Measurements from ENCODE around the gene SMARCA4. TPM values are rescaled to one million over a fixed set of nuclear protein-coding genes. Genes with fewer than 3 reads are reported as not detected.

SMARCA4 gene
- total and polyA plus RNA-seq, 7 donors = 22.5 to 73.9 (median 39.1) TPM

DNA sequence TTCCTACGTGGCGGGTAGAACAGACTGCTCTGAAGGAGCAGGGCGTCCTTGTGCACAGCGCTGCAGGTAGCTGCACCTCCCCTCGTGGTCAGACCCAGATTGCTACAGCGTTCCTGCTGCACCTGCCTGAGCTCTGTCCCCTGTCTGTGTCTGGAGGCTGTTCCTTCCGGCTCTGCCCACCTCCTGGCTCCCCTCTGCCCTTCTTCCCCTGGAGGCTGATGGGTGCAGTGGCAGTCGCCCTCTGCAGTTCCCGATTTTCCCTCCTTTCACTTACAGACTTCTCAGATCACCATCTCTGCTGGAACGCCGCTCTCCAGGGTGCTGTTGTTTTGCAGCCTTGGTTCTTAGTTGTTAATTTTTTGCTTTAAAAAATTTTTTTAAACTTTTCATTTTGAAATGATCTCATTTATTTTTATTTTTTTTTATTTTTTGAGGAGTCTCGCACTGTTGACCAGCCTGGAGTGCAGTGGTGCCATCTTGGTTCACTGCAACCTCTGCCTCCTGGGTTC is 53.6 kb downstream of the SMARCA4 start:
- no peak for DNase-seq
- H3K4me3 ChIP-seq = no peak overlapping the region
- H3K27me3 ChIP-seq = no peaks in the 10 kb centered on the region
- WGBS, 2 donors = 93 to 96% methylated on average over 12 of the region's 12 CpGs
- H3K27ac ChIP-seq = no peak overlapping the region
- peaks cover 11 to 100% (median 63%) of the 10 kb centered on the region in 4 donors for H3K36me3 ChIP-seq
- H3K4me1 ChIP-seq = no peaks in the 10 kb centered on the region
- TF ChIP-seq EP300 (IDR thresholded peaks at IDR 0.05) (no peak), POLR2A (IDR thresholded peaks at IDR 0.05) (no peak), POLR2AphosphoS5 (IDR thresholded peaks at IDR 0.05) (no peak)
- TF ChIP-seq, protein P1, sequence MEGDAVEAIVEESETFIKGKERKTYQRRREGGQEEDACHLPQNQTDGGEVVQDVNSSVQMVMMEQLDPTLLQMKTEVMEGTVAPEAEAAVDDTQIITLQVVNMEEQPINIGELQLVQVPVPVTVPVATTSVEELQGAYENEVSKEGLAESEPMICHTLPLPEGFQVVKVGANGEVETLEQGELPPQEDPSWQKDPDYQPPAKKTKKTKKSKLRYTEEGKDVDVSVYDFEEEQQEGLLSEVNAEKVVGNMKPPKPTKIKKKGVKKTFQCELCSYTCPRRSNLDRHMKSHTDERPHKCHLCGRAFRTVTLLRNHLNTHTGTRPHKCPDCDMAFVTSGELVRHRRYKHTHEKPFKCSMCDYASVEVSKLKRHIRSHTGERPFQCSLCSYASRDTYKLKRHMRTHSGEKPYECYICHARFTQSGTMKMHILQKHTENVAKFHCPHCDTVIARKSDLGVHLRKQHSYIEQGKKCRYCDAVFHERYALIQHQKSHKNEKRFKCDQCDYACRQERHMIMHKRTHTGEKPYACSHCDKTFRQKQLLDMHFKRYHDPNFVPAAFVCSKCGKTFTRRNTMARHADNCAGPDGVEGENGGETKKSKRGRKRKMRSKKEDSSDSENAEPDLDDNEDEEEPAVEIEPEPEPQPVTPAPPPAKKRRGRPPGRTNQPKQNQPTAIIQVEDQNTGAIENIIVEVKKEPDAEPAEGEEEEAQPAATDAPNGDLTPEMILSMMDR (IDR thresholded peaks at IDR 0.05) = no peak
- intact Hi-C loops (cut with DNase I) = no loop called here
- H3K9me3 ChIP-seq = no peaks in the 10 kb centered on the region

DNA sequence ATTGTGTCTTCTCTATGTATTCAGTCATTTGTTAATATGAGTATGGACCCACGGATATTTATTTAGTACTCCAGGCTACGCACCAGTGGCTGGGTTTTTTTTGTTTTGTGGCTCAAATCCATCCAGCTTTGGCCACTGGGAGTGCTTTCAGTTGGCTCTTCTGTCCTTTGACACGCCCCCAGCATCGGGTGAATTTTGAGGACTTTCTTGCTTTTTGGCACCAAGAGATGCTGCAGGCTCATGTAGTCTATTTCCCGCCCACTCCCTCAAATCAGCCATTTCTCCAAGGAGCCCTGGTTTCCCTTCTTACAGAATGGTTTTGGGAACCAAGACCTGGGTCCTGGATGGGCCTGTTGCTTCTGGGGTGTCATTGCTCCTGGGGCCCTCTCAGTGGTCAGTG is 55.8 kb downstream of the SMARCA4 start:
- 87 to 91% methylated on average over 5 of the region's 5 CpGs for WGBS, 2 donors
- no peak overlapping the region for H3K4me3 ChIP-seq
- peaks cover 17 to 100% (median 60%) of the 10 kb centered on the region in 4 donors for H3K36me3 ChIP-seq
- H3K9me3 ChIP-seq = no peaks in the 10 kb centered on the region
- no peak for TF ChIP-seq EP300 (IDR thresholded peaks at IDR 0.05)
- no peak for TF ChIP-seq POLR2AphosphoS5 (IDR thresholded peaks at IDR 0.05)
- TF ChIP-seq, protein P1 (IDR thresholded peaks at IDR 0.05) = no peak
- TF ChIP-seq POLR2A (IDR thresholded peaks at IDR 0.05) = no peak
- DNase-seq = no peak
- intact Hi-C loops (cut with DNase I) = no loop called here
- no peaks in the 10 kb centered on the region for H3K4me1 ChIP-seq
- H3K27ac ChIP-seq = no peak overlapping the region
- no peaks in the 10 kb centered on the region for H3K27me3 ChIP-seq

DNA sequence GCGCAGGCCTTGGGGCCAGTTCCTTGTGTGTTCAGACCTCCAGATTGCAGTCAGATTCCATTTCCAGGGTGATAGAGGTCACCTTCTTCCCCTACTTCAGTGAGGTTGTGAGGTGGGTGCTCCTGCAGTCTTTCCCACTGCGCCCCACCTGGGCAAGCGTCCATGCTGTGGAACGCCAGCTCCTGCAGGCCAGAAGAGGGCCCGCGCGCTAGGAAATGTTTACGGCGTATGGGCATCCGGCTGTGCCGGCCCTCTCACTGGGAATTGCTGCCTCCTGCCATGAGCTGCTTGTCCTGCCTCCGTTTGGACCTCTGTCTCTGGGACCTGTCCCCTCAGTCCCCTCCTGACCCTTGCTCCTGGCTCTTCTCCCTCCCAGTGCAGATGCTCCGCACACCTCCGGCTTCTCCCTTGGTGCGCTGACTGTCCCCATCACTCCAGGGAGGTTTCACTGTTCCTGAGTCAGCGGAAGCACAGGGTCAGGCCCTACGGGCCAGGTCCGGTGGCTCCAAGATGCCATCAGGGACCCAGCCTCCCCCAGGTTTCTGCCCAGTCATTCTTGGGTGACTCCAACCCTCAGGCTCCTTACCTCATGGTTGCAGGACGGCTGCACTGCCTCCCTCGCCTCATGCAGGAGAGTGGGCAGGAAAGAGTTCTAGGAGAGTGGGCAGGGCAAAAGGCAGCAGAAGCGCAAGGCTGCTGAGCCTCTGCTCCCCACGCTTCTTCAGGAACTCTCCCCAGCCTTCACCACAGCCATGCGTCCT is 56.6 kb downstream of the SMARCA4 start:
- intact Hi-C loops (cut with DNase I) = no loop called here
- TF ChIP-seq POLR2A (IDR thresholded peaks at IDR 0.05) = no peak
- Histone ChIP-seq H3K4me1 (no peaks in the 10 kb centered on the region), H3K9me3 (no peaks in the 10 kb centered on the region), H3K36me3 (peaks cover 25 to 100% (median 63%) of the 10 kb centered on the region in 4 donors), H3K27me3 (no peaks in the 10 kb centered on the region), H3K4me3 (no peak overlapping the region), H3K27ac (no peak overlapping the region)
- no peak for DNase-seq
- WGBS, 2 donors = 91 to 93% methylated on average over 23 of the region's 23 CpGs

DNA sequence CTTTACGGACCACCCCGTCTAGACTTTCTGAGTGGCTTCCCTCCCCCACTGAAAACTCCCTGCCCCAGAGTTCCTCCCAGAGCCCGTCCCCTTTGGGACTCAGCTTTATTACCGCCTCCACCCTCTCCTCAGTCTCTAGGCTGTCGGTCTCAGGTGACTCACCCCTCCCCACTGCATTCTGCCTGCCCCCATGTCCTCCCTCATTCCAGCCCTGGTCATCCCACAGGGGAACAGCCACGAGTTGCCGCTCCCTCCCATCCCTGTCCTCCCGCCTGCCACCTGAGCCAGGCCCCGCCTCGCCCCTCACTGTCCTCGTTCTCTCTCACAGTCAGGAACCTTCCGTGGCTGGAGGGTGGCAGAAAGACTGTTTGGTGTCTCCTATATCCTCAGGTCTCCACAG is 57.3 kb downstream of the SMARCA4 start:
- TF ChIP-seq POLR2AphosphoS5 (IDR thresholded peaks at IDR 0.05) (no peak), EP300 (IDR thresholded peaks at IDR 0.05) (no peak), POLR2A (IDR thresholded peaks at IDR 0.05) (no peak)
- TF ChIP-seq, protein P1 (IDR thresholded peaks at IDR 0.05) = no peak
- no peak overlapping the region for H3K27ac ChIP-seq
- H3K4me1 ChIP-seq = no peaks in the 10 kb centered on the region
- H3K4me3 ChIP-seq = no peak overlapping the region
- WGBS, 2 donors = 24 to 68% methylated on average over 12 of the region's 12 CpGs
- H3K36me3 ChIP-seq = peaks cover 26 to 100% (median 60%) of the 10 kb centered on the region in 4 donors
- DNase-seq = no peak
- no peaks in the 10 kb centered on the region for H3K27me3 ChIP-seq
- intact Hi-C loops (cut with DNase I) = no loop called here
- no peaks in the 10 kb centered on the region for H3K9me3 ChIP-seq

DNA sequence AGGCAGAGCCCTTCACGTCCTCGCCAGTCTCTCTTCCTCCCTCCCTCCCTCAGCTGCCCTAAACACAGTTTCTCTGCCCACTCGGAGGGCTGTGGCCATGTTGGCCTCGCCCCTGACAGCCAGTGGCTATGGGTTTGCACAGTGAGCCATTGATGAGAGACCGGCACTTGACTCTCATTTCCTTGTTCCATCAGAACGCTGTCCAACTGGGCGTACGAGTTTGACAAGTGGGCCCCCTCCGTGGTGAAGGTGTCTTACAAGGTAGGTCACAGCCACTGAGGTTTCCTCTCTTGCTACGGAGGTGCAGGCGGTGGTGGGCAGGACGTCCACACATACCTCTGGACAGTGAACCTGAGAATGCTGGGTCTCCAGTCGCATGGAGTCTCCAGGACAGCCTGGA is 57.9 kb downstream of the SMARCA4 start:
- H3K4me3 ChIP-seq = no peak overlapping the region
- no peaks in the 10 kb centered on the region for H3K4me1 ChIP-seq
- TF ChIP-seq, protein P1 (IDR thresholded peaks at IDR 0.05) = no peak
- no peak for TF ChIP-seq POLR2A (IDR thresholded peaks at IDR 0.05)
- TF ChIP-seq POLR2AphosphoS5 (IDR thresholded peaks at IDR 0.05) = no peak
- no peak for TF ChIP-seq EP300 (IDR thresholded peaks at IDR 0.05)
- H3K9me3 ChIP-seq = no peaks in the 10 kb centered on the region
- peaks cover 20 to 100% (median 57%) of the 10 kb centered on the region in 4 donors for H3K36me3 ChIP-seq
- WGBS, 2 donors = 50 to 76% methylated on average over 13 of the region's 13 CpGs
- no peaks in the 10 kb centered on the region for H3K27me3 ChIP-seq
- intact Hi-C loops (cut with DNase I) = no loop called here
- no peak overlapping the region for H3K27ac ChIP-seq
- no peak for DNase-seq
